HG02759 (cell line): Measurements from ENCODE around the gene SRMS.

Experiments
- ATAC-seq: cut with Tn5 transposase; IDR thresholded peaks from one replicate; pipeline ENCODE4 v1.9.1; 2021; ENCODE audit warnings: mild to moderate bottlenecking, moderate library complexity; ENCODE audit not compliant: unreplicated experiment

SRMS gene

DNA sequence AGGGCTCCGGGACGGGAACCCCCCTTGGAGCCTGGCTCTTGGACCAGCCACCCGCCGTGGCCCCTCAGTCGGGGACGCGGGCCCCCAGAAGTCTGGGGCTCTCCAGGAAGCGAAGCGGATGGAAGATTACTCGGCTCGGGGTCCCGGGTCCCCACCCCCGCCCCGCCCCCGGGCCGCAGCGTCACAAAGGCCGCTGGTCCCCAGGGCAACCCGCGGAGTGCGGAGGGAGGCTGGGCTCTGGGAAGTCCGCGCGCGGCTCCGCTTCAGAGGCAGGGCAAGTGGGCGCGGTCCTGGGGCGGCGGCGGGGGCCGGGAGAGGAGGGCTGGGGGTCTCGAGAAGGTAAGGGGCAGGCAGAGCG lies 6.4 kb upstream of the SRMS start, which contains the start of gene FNDC11:
Gene FNDC11, plus strand, starts transcription at position 227 of the 358 bp plus-strand sequence. CDS start 1,505 bp downstream, outside the sequence.
- peak; percentile 36 for ATAC-seq

DNA sequence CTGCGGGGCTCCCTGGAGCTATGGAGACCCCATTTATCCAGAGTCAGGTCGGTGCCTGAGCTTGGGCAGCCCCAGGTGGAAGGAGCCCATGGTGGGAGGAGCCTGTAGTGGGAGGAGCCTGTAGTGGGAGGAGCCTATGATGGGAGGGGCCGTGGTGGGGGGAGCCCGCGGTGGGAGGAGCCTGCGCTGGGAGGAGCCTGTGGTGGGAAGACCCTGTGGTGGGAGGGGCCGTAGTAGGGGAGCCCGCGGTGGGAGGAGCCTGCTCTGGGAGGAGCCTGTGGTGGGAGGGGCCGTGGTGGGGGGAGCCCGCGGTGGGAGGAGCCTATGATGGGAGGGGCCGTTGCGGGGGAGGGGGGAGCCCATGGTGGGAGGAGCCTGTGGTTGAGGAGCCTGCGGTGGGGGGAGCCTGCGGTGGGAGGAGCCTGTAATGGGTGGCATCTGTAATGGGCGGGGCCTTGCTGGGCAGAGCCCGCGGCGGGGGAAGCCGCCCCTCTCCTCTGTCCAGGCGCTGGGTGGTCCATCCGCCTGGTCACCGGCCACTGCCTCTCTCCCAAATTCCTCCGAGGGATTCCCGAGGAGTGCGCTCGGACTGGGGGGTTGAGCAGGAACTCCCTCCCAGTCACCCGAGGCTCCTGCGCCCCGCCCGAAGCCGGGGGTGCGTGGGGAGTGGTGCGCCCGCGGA lies 5.8 kb upstream of the SRMS start:
- peak; percentile 41 for ATAC-seq

DNA sequence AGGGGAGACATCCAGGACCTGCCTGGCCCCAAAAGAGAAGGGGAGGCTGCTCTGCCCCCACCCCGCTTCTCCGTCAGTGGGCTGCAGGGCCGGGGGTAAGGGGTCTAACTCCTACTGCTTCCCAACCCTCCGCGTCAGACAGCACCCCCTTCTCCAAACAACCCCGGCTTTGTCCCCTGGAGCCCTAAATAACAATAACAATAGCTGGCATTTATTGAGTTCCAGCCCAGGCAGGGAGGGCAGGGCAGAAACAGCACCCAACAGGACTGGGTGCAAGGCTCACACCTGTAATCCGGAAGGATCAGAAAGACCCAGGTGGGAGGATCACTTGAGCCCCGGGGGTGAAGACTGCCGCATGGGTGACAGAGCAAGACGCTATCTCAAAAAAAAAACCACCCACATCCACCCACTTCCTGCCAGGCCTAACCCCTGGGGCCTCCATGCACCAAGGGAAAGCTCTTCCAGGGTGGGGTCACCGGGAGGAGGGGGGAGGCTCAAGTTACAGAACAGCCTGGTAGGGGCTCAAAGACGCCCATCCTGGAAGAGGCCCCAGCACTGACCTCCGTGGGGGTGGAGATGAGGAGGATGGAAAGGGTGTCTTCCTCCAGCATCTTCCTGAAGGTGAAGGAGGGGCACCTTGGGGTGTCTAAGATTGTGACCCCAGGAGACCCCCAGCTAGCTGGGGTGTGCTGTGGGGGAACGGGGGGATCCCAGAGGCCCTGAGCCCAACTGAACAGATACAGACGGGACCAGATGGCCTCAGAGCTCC lies 5.1 kb upstream of the SRMS start:
- peak; percentile 25 for ATAC-seq

DNA sequence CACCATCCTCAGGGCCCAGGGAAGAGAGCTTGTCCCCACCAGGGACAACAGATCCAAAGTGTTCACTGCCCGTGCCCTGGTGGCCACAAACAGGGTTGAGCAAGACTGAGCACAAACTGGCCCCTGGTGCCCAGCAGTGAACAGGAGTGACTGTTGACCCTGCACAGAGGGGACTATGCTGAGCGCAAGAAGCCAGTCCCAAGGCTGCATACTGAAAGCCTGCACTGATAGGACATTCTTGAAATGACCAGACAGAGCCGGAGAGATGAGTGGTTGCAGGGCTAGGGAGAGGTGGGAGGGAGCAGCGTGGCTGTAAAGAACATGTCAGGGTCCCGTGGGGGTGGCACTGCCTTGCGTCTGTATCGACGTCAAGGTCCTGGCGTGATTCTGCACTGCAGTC lies 3.5 kb upstream of the SRMS start:
- no peak for ATAC-seq

DNA sequence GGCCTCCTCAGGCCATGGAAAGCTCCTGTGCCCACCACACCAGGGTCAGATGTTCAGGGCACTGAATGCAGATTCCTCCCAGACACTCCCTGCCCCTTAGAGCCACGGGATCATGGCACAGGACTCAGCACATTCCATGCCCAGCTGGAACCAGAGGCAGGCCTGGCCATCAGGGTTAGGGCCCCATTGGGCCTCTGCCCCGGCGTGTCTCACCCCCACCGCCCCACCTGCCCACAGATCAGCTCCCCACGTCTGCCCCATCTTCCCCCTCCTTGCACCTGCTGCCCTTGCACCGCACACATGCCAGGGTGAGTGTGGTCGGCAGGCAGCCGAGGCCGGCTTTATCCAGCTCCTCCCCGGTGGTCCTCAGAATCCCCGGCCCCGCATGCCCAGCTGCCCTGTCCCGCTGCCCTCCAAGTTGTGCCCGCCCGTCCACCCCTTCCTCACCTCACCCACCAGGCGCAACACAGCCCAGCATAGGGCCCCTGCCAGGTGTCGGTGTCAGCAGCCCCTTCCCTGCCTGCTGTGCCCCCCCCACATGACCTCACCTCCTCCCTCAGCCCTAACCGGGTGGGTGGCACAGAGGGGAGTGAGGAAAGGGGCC lies 2.2 kb upstream of the SRMS start:
- no peak for ATAC-seq

DNA sequence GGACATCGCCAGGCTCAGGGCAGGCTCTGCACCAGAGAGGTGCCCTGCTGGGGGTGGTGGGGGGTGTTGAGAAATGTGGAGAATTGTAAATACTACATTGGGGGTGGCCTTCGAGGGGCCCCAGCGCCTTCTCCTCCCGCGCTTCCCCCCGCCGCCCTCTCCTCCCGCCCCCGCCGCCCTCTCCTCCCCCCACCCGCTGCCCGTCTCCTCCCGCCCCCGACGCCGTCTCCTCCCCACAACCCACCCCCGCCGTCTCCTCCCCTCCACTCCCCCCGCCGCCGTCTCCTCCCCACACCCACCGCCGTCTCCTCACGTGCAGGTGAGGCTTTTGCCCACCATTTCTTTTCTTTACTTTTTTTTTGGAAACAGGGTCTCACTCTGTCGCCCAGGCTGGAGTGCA lies 1.5 kb upstream of the SRMS start:
- ATAC-seq, result no peak

DNA sequence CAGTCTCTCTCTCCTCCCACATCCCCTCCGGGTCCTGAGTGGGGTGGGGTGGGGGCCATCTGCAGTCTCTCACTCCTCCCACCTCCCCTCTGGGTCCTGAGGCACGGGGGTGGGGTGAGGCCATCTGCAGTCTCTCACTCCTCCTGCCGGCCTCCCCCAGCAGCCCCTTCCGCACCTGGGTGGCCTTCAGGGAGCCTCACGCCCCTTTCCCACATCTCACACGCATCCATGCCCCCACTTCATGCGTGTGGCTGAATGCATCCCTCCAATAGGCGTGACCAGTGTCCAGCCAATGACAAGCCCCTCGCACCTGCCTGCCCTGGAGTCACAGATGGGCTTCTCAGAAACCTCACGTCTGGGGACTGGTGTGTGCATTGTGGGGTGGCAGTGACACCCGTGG lies 993 bp upstream of the SRMS start:
- no peak for ATAC-seq

DNA sequence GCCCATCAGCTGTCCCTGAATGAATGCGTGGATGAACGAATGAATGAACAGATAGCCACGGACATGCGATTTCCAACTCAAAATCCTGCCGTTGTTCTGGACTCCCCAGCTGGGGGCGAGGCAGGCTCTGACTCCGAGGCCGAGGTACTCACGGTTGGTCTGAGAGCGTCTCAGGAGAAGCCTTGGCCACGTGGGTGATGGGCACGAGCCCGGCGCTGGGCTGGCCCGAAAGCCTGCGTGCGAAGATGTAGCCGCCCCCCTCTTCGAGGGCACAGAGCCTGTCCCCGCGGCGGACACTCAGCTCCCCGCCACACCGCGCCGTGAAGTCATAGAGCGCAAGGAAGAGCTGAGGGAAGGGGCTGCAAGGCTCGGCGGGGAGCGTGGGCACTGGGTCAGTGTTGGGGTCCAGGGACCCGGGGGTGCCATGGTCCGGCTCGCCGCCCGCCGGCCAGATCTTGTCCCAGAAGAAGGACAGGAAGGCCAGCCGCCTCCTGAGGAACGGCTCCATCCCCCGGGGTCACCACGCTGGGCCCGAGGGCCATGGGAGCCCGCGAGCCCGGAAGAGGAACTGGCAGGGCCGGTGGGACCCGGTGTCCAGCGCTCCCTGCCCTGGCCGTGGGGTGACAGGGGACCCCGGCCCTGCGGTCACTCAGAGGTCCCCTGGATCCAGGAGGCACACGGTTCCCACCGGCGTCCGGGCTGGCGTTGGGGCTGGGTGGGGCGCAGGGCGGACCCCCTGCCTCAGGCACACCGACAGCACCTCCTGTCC lies 409 bp downstream of the SRMS start:
- no peak for ATAC-seq

DNA sequence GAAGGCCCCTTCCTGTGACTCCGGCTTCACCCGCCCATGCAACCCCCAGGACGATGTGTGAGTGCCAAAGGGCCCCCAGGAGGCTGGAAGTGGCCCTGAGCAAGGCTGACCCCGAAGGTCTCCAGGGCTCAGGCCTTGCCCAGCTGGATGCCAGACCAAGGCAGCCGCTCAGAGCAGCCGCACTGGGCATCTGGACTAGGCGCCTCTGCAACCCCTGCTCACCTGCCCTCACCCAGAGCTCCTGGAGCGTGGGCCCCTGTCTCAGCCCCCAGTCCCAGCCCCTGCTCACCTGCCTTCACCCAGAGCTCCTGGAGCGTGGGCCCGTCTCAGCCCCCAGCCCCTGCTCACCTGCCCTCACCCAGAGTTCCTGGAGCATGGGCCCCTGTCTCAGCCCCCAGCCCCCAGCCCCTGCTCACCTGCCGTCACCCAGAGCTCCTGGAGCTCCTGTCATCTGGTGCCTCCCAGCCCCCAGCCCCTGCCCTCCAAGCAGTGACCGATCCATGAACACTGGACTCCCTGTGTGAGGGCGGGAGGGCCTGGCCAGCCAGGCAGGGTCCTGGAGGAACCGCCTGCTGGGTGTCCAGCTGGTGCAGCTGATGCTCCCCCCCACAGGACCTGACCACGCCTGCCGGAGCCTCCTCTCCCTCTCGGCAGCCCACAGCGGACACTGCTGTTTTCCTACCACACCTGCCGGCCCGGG lies 1.1 kb downstream of the SRMS start:
- no peak for ATAC-seq

DNA sequence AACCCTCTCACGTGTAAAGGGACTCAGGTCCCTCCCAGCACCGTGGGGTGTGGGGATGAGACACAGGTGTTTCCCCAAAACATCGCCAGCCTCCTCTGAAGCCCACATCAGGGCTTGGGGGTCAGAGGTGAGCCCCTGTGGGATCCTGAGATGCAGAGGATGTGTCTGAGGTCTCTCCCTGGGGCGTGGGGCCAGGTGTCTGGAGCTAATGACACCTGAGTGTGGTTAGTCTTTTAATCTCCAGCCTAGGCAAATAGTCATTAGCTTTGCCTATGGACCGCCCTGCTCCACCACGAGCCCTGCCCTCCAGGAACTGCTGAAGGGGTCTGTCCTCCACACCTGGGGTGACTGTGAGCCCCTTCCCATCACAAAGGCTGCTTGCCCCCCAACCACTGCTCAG lies 1.7 kb downstream of the SRMS start:
- ATAC-seq, result no peak

DNA sequence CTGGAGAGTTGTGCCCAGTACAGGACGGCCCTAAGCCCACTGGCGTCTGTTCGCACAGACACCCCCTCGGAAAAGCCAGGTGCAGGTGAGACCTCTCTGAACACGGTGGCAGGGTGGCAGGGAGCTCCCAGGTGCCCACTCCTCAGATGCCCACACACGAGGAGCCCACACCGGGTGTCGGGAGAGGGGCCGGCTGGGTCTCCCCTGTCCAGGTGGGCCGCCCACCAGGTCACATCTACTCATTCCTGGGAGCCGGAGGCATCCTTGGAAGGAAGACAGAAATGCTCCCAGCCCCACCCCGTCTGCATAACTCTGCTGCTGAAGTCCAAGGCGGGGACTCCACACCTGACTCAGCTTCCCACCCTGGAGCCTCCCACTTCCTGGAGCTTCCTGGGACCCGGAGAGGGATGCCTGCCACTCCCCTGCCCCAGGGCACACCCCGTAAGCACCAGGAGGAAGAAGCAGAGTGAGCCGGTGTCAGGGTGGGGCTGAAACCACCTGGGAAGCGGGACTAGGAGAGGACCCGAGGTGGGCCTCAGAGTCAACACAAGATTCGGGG lies 2.5 kb downstream of the SRMS start:
- ATAC-seq, result no peak

DNA sequence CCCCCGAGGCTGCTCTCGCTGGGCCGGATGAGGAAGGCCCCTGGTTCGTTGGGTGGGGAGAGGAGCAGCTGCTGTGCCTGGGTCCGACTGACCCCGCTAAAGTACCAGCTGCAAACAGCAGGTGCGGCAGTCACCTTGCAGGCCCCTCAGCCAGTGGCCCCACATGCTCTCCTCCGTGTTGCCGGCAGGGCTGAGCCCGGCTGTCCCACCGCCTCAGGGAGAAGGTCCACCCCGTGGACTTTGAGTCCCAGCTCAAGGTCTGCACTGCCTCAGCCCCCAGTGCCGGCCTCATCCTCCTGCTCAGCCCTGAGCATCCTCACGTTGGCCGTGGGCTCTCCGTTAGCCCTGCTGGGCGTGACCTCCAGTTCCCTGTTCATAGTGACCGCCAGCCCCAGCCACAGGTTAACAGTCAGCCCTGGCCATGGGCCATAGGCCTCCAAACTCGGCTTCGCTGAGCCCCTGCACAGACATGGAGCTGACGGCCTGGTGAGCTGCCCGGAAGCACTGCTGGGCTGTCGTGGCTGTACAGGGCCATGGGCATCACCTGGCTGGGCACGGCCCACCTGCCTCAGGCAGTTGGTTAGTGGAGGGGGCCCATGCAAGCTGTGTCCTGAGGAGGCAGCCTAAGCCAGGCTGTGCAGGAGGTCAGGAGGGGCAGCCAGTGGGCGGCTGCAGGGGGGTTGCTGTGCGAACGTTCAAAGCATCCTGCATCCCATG lies 3.1 kb downstream of the SRMS start:
- no peak for ATAC-seq

DNA sequence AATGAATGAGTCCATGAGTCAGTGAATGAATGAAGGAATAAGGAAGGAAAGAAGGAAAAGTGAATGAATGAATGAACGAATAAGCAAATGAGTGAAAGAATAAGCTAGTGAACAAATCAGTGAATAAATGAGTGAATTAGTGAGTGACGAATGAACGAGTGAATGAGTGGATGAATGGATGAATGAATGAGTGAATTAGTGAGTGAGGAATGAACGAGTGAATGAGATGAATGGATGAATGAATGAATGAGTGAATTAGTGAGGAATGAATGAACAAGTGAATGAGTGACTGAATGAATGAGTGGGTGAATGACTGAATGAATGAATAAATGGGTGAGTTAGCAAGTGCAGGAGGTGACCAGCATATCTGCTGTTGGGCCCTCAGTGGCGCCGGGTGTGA lies 3.8 kb downstream of the SRMS start:
- no peak for ATAC-seq

DNA sequence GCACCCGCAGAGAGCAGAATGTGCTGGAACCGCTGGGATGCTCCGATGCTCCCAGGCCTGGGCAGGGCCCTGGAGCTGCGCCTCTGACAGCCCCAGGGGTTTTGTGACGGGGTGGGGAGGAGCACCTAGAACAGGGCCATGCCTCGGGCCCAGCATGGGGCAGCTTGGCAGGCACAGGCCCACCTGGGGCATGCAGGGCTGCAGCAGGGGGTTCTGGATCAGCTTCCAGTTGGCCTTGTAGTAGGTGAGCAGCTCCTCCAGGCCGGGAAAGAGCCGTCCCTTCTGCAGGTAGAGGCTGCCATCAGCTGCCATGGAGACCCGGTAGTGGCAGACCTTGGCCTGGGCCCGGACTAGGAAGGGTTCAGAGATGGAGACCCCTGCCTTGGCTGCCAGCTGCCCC lies 4.4 kb downstream of the SRMS start:
- ATAC-seq, result no peak

DNA sequence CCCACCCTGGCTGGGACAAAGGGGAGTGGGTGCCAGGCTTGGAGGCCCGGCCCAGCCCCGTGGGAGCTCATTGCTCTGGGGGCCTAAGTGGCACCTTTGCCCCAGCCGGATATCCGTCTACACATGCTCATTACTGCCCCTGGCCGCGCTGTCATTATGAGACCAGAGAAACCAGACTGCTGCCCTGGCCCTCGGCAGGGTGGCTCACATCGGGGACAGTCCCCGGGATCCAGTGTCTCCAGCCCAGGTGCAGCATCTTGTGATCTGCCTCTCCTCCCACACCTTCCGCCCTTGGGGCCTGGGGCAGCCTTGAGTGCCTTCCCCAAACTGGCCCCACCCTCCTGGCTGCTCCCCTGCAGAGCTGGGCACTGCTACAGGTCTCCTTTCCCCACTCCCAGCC lies 4.9 kb downstream of the SRMS start:
- ATAC-seq, result no peak

DNA sequence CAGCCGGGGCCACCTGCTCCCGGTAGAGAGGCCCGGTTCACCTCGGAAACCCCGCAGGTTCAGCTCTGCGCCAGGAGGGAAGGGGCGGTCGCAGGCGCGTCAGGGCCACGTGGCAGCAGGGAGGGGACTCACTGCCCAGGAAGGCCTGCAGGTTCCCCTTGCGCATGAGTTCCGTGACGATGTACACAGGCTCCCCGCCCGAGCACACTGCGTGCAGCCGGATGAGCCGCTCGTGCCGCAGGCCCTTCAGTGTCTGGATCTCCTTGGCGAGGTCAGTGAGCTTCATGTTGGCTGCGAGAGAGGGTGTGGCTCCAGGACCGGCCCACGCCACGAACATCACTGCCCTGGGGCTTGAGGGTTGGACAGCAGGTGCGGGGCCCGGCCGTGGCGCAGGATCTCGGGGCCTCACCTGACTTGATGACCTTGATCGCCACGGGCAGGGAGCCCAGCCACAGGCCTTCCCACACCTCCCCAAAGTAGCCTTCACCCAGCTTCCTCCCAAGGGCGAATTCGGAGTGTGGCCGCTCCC lies 5.5 kb downstream of the SRMS start:
- ATAC-seq, result no peak

DNA sequence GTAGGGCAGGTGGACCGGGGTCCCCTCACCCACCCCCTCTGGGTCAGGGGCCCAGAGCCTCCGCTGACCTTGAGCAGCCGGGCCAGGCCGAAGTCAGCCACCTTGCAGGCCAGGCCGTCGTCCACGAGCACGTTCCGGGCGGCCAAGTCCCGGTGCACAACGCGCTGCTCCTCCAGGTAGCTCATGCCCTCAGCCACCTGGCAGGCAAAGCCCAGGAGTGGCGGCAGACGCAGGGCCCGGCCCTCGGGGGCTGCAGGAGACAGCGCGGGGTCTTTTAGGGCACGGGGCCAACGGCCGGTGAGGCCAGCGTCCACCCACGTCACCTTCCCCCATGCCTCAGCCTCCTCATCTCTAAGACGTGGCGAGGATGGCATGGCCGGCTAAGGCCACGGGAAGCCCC lies 6.2 kb downstream of the SRMS start:
- ATAC-seq, result no peak

DNA sequence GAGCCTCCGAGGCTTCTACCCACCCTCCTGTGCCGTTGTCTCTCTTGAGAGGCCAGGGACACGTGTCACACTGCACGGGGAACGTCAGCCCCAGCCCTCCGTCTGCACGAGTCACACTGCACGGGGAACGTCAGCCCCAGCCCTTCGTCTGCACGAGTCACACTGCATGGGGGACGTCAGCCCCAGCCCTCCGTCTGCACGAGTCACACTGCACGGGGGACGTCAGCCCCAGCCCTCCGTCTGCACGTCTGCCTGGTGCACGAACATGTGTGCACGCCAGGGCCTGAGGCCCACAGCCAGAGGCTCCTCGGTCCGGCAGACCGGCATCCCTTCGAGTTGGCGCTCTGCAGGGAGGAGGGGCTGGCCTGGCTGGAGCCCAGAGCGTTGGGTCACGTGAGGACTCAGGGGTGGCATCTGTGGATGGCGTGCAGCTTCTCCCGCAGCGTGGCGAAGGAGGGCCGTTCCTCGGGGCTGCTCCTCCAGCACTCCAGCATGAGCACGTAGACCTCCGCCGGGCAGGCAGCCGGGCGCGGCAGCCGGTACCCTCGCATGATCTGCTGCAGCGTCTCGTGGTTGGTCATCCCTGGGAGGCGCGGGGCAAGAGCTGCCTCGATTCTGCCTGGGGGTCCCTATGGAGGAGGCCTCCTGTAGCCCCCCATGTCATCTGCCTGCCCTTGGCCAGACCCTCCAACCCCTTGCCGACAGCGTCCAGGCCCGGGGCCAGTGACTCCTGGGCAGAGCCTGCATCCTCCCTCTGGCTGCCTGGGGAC lies 6.9 kb downstream of the SRMS start:
- no peak for ATAC-seq
